ENCODE results near the gene VIT. TPM values are rescaled to one million over a fixed set of nuclear protein-coding genes. Genes with fewer than 3 reads are reported as not detected.

Gene VIT
- total RNA-seq, 6 experiments from 2014 or later = not detected

DNA sequence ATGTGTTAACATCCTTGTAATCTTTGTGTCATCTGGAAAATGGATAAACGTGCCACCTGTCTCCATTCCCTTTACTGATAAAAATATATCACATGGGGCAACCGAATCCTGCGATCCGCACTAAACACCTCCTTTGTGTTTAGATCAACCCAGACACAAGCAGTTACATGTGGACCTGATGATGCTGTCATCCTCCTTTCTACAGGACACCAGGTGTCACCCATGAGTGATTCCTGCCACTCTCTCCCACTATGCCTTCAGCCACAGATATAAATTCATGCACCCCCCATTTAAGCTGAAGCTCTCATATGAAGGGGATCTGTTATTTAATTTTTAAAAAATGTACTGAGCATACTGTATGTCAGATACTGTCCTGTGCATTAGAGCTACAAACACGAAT lies 81.3 kb downstream of the VIT start:
- no peak for DNase-seq
- intact Hi-C loops (cut with DNase I) = no loop called here
- no peak for ATAC-seq
- TF ChIP-seq POLR2A (IDR thresholded peaks at IDR 0.05) = no peak
- TF ChIP-seq, protein P1, sequence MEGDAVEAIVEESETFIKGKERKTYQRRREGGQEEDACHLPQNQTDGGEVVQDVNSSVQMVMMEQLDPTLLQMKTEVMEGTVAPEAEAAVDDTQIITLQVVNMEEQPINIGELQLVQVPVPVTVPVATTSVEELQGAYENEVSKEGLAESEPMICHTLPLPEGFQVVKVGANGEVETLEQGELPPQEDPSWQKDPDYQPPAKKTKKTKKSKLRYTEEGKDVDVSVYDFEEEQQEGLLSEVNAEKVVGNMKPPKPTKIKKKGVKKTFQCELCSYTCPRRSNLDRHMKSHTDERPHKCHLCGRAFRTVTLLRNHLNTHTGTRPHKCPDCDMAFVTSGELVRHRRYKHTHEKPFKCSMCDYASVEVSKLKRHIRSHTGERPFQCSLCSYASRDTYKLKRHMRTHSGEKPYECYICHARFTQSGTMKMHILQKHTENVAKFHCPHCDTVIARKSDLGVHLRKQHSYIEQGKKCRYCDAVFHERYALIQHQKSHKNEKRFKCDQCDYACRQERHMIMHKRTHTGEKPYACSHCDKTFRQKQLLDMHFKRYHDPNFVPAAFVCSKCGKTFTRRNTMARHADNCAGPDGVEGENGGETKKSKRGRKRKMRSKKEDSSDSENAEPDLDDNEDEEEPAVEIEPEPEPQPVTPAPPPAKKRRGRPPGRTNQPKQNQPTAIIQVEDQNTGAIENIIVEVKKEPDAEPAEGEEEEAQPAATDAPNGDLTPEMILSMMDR (IDR thresholded peaks at IDR 0.05) = peak in 1 of 4 donors; percentile 6
- H3K4me3 ChIP-seq = no peak overlapping the region
- H3K9me3 ChIP-seq = no peaks in the 10 kb centered on the region
- no peaks in the 10 kb centered on the region for H3K27me3 ChIP-seq
- no peak overlapping the region for H3K27ac ChIP-seq
- no peaks in the 10 kb centered on the region for H3K4me1 ChIP-seq
- no peaks in the 10 kb centered on the region for H3K36me3 ChIP-seq
- WGBS (ENCODE audit: insufficient coverage, low coverage, low lambda C conversion rate, missing lambda C conversion rate) = 72% methylated on average over 5 of the region's 5 CpGs

DNA sequence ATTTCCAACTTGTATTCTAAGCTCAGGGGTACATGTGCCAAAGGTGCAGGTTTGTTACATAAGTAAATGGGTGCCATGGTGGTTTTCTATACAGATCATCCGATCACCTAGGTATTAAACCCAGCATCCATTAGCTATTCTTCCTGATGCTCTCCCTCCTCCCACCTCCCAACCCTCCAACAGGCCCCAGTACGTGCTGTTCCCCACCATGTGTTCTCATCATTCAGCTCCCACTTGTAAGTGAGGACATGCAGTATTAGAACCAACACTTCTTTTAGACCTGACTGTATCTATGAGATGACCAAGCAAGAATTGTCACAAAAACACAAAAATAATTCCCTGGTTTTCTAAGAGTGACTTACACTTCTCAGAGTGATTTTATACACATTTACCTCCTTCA lies 83.0 kb downstream of the VIT start:
- Histone ChIP-seq H3K4me3 (no peak overlapping the region), H3K4me1 (no peaks in the 10 kb centered on the region), H3K27me3 (peaks cover 0 to 3% of the 10 kb centered on the region in 2 donors), H3K36me3 (no peaks in the 10 kb centered on the region), H3K9me3 (no peaks in the 10 kb centered on the region), H3K27ac (no peak overlapping the region)
- intact Hi-C loops (cut with DNase I) = no loop called here
- no peak for DNase-seq
- TF ChIP-seq, protein P1 (IDR thresholded peaks at IDR 0.05) = no peak
- TF ChIP-seq POLR2A (IDR thresholded peaks at IDR 0.05) = no peak
- WGBS (ENCODE audit: insufficient coverage, low coverage, low lambda C conversion rate, missing lambda C conversion rate) = 81% methylated on average over 2 of the region's 2 CpGs
- ATAC-seq = no peak

DNA sequence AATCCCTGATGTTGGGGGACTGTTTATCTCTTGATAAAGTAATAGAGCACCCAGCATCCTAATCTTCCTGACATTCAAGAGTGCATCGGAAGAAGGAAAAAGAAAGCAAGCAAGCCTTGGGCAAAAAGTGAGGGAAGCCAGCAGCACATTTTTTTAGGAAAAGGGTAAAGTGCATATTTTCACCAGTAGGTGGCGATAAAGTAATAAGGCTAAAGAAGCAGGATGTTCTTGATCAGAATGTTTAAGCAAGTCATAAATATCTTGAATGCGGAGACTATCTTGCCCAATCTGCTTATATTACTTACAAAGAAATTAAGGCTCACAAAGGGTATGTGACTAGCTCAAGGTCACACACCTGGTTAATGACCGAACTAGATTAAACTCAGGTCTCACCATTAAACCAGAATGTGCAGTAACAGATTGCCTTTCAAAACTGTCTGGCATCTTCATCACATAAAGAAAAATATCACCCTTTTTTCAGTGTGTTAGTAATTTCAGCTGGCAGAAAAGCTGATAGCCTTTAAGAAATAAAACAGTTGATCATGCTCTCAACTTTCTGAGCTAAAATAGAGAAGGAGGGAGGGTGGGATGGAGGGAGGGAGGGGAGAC lies 83.8 kb downstream of the VIT start:
- no peak overlapping the region for H3K27ac ChIP-seq
- H3K4me1 ChIP-seq = no peaks in the 10 kb centered on the region
- H3K27me3 ChIP-seq = peaks cover 0 to 3% of the 10 kb centered on the region in 2 donors
- intact Hi-C loops (cut with DNase I) = no loop called here
- 6% methylated on average over 4 of the region's 4 CpGs for WGBS (ENCODE audit: insufficient coverage, low coverage, low lambda C conversion rate, missing lambda C conversion rate)
- ATAC-seq (peak; percentile 56 to 78 (median 76)), DNase-seq (no peak)
- no peak overlapping the region for H3K4me3 ChIP-seq
- no peaks in the 10 kb centered on the region for H3K36me3 ChIP-seq
- TF ChIP-seq POLR2A (IDR thresholded peaks at IDR 0.05) = no peak
- TF ChIP-seq, protein P1 (IDR thresholded peaks at IDR 0.05) = peak; percentile 81 to 88 (median 82)
- no peaks in the 10 kb centered on the region for H3K9me3 ChIP-seq

DNA sequence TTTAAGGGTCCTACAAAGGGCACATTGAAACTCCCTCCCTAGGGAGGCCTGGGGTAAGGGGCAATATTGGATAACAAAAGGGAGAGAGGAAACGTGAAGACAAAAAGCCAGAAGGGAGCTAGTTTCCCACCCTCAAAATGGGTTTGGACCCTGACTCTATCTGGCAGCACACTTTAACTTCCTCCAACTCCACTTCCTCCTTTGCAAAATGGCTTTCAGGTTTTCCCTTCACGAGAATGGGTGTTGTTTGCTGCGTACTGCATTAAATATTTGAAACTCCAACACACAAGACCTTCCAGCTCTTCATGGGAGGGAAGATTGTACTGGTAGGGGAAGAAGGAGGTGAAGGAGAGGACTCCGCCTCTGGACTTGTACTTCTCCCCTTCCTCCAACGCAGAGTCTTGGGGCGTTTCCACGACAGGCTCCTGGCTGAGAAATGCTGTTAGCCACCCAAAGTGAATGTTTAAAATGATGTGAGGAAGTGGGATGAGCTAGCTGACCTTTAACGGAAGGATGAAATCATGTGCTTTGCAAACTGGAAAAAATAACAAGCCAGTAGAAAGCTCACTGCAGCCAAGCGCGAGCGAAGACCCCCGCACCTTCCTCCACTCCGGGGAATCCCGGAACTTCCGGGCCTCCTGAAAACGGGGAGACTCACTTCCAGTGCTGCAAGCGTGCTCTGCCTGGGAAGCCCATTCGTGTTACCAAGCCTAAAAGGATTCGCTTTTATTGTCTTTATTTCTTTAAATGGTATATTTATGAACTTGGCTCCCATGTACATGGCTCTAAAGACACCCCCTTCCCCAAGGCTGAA lies 85.6 kb downstream of the VIT start:
- TF ChIP-seq, protein P1 (IDR thresholded peaks at IDR 0.05) = no peak
- TF ChIP-seq POLR2A (IDR thresholded peaks at IDR 0.05) = no peak

More for the DNA sequence above, 85.6 kb downstream of the VIT start:
- intact Hi-C loops (cut with DNase I) = no loop called here
- WGBS (ENCODE audit: insufficient coverage, low coverage, low lambda C conversion rate, missing lambda C conversion rate) = 49% methylated on average over 17 of the region's 19 CpGs
- Histone ChIP-seq H3K9me3 (no peaks in the 10 kb centered on the region), H3K36me3 (no peaks in the 10 kb centered on the region), H3K4me3 (no peak overlapping the region), H3K27ac (no peak overlapping the region), H3K4me1 (no peaks in the 10 kb centered on the region), H3K27me3 (peaks cover 0 to 3% of the 10 kb centered on the region in 2 donors)
- peak; percentile 30 to 48 (median 38) for ATAC-seq
- peak in 1 of 3 donors; percentile 24 for DNase-seq
